Activated CD4-positive, CD25-positive, alpha-beta regulatory T cell treated with anti-CD3 and anti-CD28 coated beads, Interleukin-2, amount 50 U/mL, for 24 hours (primary cell): ENCODE data around the gene NCKAP5.
"Not testable (repeated sequence)": the region's sequence is repeated elsewhere in the genome, so short reads cannot be mapped to it uniquely, and the experiment has no call there.

Source experiments
- ATAC-seq, 2 donors: fragments of 150-1000 bp; cut with Tn5 transposase; one replicate each; pipeline ENCODE4 v1.10.0; 2021; ENCODE audit warnings: mild to moderate bottlenecking in 1 of 2, moderate library complexity in 1 of 2

NCKAP5 gene

DNA sequence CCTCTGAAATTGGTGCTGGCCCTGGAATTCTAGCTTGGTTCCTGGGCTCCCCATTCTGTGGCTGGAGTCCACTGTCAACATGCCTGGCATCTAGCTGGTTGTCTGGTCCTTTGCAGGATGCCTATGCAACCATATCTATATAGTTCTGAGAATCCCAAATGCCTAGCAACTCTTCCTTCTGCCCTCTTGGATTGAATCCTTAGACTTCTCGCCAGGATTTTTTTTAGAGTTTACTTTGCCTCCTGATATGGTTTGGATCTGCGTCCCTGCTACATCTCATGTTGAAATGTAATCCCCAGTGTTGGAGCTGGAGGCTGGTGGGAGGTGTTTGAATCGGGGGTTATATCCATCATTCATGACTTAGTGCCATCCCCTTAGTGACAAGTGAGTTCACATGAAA is 833.3 kb downstream of the NCKAP5 start:
- no peak for ATAC-seq

DNA sequence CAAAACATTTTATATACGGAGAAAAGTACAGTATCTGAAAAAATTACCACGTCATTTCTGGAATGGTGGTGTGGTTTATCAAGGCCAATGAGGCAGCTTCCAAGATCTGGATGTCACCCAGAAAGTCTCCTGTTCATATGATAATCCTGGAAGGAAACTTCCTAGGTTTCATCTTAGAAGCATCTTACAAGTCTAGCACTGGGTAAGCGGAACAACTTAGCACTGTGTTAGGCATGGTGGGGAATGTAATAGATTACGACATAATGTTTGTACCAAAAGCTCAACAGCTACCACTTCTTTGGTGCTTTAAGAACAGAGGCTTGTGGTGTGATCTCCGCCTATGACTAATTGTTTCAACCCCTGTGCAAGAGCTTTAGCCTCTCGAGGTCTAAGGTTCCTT is 835.2 kb downstream of the NCKAP5 start:
- no peak for ATAC-seq

DNA sequence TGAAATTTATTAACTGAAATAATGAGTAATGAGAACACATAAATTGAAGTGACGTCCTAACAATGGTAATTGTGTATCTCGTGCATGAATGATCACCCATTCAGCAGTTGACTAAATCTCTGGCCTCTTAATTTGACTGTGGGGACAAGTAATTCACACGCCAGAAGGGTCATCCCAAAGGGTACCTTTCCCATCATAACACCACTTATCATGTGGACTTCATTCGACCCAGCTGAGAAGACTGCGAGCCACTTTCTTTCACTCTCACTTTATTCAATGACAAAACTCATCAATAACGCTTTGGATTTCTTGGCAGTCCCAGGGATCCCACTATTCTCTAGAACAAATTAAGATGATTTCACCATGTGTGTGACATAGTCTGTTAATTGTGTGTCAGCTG is 835.6 kb downstream of the NCKAP5 start:
- no peak for ATAC-seq

DNA sequence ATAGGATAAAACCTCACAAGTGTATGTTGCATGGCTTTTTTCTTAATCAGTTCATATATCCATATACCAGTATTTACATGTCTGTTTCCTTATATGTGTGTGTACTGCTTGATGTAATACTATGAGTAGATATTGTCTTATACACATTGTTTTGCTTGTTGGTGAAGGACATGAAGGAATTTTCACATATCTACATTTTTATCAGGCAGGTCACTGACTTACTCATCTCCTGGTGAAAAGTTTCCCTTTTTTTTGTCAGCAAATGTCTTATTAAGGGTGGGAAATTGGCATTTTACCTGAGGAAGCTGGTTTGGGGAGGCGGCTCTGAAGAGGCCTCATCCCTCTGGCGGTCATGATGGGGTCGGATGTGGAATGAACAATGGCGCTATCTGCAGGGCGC is 836.8 kb downstream of the NCKAP5 start:
- ATAC-seq: no peak

DNA sequence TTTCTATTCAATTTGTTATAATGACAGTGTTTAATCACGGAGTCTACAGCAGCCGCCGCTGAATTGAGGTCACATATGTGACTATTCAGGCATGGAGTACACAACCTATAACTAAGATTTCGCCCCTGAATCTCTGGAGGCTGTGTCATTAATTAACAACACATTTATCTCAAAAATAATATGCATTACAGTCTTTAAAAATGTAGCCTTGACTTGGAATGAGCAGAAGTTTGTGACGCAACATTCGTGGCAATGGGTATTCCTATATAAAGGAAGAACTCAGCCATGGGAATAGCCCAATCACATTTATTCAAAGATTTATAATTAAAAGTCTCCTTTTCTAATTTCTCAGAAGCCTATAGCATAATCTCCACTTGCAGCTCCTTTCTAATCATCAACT is 837.7 kb downstream of the NCKAP5 start:
- no peak for ATAC-seq

DNA sequence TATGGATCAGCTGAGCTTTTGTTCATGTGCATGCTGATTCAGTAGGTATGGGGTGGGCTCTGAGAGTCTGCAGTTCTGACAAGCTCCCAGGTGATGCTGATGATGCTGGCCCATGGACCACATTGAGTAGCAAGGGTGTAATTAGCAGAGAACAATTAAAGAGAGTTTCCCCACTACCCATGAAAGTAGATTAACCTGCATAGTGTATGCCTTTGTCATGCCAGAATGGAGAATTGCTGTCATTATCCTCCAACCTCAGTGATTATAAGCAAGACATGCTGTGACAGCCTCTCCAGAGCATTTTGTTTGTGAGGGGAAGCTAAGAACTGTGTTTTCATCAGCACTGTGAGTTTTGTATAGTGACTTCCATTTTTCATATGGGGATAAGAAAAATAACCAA is 838.7 kb downstream of the NCKAP5 start:
- no peak for ATAC-seq

DNA sequence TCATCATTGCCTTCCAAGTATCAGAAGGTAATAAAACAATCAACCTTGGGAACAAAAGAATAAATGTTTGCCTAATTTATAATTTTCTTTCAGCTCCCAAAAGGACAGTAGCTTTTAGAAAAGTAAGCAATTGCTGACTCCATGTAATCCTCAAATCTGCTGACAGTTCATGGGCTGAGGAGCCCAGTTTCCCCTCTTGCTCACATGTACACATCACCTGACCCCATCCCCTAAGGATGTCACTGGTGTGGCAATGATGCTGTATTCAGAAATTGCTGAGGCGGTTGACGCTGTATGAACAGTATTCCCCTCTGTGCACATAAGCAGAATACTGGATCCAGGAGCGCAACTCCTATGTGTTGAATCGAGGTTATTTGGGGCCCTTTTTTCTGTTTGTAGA is 842.1 kb downstream of the NCKAP5 start:
- no peak for ATAC-seq

DNA sequence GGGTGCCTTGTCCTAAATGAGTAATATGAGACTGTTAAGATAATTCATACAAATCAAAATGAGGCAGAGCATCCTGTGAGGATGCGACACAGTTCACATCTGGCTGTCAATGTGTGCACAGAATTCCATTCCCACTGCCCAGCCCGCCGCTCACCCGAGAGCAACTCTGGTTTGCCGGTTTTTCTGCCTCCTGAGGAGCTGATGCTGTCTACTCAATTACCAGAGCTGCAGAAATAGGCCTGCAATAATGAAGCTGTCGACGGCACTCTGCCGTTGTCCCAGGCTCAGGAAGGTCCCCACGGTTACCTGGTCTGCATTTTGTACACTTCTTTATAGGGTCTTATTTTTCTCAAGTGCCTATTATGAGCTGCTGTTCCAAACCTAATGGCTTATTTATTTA is 842.5 kb downstream of the NCKAP5 start:
- no peak for ATAC-seq

DNA sequence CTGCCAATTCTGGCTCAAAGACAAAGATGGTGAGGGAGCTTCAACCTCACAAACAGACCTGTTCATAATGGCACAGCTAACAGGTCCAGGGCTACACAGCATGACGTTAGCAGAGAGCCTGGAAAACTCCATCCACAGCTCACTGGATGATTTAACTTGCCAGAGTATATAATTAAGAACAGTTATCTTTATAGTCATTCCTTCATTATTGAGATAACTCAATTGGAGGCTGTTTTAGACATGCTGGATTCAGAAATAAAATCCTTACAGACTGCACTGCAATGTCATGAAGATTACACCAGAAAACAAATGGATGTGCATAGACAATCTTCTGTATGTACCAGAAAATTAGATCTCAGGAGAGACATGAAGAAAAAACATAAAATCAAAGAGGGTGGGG is 843.1 kb downstream of the NCKAP5 start:
- ATAC-seq: no peak

DNA sequence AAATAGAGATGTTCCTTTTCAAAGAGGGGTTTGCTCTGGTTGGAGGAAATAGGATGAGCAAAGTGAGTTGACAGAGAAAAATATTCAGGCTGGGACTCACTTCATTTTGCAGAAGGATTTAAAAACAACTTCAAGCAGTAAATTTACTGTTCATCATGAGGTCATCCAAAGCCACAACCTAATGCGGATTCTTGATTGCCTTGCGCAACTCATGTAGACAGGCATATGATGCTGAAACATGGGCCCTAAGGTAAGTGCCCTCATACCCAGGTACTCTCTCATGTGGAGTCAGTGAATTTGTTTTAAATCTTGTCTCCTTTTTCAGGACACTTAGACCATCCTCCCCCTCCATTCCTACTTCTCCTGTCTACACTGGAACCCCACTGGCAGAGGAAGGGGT is 846.3 kb downstream of the NCKAP5 start:
- ATAC-seq: no peak

DNA sequence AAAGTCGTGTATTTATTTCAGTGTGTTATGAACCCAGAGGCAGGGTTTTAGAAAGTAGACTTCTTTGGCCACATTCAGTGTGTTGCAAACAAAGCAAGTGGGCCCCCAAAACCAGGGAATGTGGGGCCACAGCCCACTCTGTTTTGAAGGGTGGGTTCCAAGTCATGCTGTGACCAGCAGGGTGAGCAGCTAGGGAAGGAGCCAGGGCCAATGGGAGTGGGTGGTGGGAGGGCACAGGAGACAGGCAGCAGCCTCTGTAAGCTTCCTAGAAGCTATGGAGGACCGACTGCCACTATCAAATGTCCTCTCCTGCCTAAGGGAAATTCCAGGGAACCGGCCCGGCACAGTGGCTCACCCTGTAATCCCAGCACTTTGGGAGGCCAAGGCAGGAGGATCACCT is 847.9 kb downstream of the NCKAP5 start:
- ATAC-seq: no peak

DNA sequence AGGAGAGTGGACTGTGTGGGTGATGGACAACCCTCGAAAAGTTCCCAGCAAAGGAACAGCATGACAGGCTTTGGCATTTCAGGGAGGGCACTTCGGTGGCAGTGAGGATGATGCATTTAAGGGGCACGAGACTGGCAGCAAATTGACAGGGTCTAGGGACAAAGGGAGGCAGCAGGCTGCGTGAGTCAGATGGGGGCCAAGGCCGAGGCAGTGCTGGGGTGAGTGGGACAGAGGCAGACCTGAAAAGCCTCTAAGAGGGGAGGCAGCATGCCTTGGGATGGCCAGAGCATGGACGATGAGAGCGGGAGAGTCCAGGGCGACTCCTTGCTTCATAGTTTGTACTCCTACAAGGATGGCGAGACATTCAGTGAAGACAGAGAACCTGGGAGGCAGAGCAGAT is 848.8 kb downstream of the NCKAP5 start:
- ATAC-seq: no peak

DNA sequence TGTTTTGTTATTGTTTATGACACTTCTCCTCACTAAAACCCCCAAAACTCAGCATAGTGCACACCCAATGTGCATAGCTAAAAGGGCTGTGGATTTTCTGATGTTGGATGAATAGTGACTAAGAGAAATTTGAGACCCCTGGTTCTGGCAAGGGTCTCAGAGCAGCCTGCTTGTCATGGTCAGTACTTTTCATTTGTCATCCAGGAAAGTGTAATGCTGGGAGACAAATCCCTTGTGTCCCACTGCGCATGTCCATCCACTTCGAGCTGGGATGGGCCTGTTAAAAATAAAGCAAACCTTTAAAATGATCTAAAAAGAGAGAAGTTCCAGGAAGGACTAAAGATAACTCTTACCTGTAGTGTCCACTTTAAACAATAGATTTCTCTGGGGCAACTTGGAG is 851.3 kb downstream of the NCKAP5 start:
- ATAC-seq: no peak

DNA sequence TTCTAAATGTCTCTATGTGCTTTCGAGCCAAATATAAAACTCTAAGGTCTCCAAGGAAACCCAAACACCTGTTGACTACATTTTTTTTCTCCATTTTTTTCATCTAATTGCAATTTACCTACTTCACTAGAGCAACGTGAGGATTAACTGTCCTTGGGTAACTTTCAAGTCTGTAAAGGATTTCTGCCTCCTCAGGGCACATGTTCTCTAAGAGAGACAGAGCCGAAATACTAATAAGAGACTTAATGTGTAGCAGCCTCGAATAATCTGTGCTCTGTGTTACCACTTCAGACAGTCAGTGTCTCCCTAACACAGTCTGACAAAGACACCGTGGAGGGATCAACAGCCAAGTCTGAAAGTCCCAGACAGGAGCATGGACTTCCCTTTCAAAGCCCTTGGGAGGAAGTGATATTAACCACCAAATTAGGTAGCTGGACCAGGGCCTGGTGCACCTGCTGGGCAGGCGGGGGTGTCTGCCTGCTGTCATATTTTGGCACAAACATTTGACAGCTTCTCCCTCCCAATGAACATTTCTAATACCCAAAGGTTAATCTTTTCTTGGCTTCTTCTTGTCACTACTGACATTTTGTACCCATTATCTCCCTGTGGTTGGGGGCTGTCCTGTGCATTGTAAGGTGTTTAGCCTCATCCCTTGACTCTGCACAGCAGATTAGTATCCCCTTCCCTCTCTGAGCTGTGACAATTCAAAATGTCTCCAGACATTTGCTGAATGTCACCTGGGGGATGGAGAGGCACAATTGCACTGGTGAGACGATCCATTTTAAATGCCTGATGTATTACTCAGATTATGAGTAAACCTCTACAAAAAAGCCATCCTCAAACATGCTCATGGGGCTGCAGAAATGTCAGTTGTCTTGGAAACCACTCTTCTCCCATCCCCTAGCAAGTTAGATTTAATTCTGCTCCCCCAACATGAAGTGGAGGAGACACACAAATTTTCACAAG is 852.6 kb downstream of the NCKAP5 start:
- no peak for ATAC-seq

DNA sequence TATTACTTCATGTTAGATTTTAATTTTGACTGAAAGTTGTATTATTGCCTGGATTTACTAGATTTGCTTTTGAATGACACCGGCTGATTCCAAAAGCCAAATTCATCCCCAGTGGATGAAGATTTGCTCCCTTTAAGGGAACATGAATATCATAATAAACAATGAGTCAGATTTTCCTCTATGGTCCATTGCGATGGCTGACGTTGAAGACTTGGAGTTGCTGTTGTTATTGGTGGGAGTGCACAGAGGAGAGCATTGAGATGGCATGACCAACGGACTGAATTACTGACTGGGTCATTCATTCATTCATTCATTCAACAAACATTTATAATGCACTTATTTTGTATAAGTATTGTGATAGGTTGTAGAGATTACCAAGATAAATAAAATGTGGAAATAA is 864.9 kb downstream of the NCKAP5 start:
- ATAC-seq: no peak

DNA sequence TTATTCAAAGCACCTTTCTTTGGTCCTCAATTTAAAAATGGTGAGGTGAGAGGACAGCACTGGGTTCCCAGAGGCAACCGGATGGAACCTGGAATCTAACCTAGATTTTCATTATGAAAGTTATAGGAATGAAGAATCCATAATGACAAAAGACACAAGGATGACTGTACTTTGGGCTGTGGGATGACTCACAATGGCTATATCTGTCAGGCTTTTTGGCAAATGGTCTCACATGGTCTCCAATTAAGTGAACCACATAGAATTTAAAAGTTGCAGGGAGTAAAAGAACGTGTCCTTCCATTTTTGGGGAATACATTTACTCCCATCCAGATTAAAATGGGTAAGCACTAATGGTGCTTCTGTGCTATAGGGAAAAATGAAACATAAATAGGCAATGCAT is 866.5 kb downstream of the NCKAP5 start:
- ATAC-seq: no peak

DNA sequence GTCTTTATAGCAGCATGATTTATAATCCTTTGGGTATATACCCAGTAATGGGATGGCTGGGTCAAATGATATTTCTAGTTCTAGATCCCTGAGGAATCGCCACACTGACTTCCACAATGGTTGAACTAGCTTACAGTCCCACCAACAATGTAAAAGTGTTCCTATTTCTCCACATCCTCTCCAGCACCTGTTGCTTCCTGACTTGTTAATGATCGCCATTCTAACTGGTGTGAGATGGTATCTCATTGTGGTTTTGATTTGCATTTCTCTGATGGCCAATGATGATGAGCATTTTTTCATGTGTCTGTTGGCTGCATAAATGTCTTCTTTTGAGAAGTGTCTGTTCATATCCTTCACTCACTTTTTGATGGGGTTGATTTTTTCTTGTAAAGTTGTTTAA is 868.5 kb downstream of the NCKAP5 start:
- ATAC-seq: not testable (repeated sequence)

DNA sequence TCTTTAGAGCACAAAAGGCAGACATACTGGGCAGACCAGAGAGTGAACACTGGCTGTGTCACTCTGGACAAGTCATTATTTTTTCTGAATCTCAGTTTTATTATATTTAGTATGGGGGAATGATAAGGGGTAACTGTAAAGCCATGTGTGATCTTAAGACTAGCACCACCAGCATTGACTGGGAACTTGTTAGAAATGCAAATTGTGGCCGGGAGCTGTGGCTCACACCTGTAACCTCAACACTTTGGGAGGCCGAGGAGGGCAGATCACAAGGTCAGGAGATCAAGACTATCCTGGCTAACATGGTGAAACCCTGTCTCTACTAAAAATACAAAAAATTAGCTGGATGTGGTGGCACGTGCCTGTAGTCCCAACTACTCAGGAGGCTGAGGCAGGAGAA is 869.9 kb downstream of the NCKAP5 start:
- ATAC-seq: not testable (repeated sequence)

DNA sequence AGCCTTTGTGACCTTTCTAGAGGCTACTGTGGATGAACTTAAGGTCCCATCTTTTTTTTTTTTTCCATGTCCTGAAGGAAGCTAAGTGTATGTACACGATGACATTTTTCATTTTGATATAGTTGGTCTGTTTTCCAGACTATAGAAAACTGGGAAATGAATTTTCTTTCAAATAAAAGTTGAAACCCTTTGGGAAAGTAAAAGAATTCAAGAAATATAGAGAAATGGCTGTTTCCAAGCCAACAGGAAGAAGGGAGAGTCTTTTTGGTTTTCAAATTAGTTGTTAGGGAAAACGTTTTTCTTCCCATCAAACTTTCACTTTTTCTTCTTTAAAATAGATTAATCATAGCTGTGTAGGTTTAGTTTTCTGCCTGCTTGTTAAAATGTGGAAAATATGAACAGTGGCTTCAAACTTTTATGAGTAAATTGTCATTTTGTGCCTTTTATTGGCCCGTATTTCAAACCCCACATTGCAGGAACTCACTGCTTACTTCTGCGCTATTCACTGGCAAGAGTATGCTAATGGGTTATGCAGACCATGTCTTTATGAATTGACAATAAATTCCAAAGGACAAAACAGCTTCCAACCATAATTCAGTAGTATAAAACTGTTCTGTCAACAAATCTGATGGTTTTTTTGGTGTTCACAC is 870.6 kb downstream of the NCKAP5 start:
- no peak for ATAC-seq

DNA sequence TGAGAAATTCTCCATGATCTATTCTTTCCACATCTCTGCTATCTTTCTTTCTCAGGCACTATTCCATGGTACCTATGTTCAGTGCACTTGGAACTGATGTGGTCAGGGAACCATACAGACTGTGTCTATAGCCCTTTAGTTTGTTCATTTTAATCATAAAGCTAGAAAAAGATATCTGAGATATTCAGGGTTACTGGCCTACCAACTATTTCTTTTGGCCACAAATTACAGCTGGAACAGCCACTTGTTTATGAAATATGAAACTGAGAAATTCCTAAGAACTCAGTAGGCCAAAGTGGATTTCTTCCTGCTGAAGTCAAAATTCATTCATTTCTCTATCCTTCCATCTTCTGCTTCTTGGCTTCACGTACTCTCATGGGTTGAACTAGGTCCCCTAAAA is 875.4 kb downstream of the NCKAP5 start:
- no peak for ATAC-seq

DNA sequence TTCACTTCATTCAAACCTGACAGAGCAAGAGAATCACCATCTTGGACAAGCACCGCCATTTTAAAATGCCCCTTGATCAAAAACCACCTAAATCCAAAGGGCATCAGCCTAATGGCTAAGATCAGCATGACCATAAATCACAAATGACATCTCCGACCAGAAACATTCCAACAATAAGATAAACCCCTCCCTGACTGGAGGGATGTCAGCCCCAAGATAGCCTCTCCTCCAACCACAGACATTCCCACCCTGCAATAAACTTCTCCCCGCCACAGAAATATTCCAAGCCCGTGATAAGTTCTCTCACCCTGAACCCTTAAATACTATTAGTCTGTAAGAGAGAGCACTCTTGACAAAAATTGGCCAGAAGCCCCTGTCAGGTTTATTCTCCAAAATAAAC is 876.7 kb downstream of the NCKAP5 start:
- no peak for ATAC-seq

DNA sequence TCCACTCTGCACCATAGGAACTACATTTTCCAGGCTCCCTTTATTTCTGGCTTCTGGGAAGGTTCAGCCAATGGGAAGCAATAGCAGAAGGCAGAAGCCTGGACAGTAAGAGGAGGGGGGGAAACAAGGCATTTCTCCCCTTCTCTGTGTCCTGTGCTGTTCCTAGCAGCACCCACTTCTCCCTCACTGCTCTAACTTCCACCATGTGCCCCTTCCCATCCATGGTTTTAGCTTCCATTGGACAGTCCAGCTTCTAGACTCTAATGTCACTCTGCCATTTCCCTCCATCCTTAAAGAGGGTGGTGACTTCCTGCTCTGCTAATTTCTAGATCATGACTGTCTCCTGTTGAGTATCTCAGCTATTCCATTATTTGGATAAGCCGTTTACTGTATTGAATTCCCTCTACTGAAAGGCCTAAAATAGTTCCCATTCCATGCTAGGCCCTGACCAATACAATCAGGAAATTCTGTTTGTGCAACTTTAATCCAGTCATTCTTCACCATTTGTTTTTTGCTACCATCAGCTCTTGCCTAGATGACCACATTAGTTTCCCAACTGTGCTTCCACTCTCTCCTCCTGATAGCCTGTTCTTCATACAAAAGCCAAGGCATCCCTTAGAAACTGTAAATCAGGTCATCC is 877.5 kb downstream of the NCKAP5 start:
- no peak for ATAC-seq

DNA sequence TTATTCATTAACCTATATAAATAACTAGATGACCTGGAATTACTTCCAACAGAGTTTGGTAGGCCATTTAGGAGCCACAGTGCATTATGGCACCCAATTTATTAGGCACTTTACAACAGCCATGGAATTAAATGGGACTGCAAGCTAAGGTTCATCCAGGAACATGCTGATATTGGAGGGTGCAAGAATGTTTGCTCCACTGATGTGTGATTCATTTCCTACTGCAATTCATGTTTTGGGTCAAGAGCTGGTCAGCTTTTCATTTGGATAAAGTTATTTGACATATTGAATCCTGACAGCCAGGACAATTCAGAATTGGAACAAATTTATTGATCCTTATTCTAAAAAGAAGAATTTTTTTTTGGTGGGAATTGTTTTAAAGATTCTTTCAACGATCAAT is 886.5 kb downstream of the NCKAP5 start:
- ATAC-seq: no peak

DNA sequence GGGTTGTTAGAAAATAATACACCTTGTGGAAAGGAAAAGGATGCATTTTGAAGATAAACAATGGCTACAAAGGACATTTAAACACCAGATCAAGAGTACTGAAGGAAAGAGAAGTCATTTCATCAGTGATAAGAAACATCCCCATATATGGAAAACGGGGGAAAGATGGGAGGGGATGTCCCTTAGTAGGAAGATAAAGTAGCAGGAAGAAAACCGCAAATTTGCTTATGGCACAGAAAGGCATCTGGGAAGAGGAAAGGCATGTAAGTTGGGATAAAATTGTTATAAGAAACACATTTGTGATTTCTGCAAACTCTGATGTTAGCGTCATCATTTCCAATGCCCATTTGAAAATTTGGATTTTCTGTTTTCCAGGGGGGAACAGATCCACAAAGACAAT is 887.7 kb downstream of the NCKAP5 start:
- no peak for ATAC-seq
